Stimulated activated naive CD4-positive, alpha-beta T cell (primary cell): Measurements from ENCODE around the gene NRXN3.

Experiments
- DNase-seq, 6 experiments: peaks; one replicate each; lab custom pipeline; 2025; lab: John Stamatoyannopoulos, UW

Gene NRXN3

DNA sequence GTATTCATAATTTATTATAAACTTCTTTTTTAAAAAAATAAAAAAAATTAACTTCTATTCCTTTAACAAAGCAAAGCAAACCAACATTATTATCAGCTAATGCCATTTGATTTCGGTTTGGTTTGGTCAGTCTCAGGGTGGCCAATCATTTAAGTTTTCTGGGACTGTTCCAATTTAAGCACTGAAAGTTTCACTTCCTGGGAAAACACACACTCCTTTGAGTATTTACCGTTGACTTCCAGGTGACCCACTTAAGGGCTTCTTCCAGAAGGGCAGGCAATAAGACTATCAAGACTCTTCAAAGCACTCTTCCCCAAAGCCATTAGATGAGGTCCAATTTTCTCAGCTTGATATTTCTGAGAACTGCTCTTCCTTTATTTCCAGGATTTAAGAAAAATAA is 1187.1 kb downstream of the NRXN3 start:
- no peak for DNase-seq

DNA sequence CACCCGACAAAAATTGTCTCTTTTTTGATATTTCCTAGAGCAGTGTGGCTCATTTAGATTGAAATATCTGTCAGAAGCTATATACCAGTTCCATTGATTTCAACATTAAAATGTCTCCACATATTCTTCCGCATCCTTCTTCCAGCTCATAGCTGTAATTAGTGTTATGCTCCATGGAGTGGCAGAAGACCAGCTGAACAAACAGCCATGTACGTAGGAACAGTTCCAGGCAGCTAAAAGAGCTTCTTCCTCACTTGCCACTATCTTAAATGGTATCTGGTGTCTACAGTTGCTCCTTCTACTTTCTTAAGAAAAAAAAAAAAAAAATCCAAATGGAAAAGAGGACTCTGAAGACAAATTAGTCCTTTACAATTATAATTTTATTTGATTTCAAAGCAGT is 1193.1 kb downstream of the NRXN3 start:
- DNase-seq, result no peak

DNA sequence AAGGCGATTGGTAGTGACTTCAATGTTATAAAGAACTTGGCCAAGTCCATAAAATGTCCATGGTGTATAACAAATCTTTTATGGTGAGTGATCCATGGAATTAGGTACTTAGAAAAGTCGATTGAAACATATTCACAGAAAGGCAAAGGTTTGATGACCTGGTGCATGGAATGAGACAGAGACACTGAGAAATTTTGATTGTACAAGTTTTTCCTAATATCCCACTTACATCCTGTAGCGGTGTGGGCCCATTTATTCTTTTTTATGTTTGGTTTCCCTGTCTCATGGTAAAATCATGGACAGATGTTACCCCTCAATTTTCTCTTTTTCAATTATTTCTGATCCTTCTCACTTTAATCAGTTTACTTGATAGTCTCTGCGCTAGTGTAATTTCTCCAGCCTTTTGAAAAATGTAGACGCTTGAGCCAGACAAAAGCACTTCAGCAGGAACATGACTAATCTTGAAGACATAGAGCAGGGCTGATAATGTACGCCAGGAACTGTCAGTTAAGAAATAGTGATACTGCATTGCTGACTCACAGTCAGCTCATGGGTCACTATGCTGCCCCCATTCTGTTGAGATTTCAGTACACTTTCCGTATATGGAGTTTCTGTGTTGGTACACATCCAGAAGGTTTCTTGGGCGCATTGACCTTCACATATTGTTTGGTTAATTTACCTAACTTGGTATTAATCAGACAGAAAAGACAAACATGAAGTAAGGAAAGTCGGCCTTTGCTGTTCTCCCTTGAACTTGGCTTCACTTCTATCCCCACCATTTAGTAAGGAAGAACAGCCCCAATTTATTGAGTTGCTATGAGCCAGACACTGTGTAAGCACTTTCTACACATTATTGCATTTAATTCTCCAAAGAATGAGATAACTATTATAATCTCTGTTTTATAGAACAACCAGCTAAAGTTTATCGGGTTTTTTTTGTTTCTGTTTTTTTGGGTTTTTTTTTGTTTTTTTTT is 1199.5 kb downstream of the NRXN3 start:
- no peak for DNase-seq

DNA sequence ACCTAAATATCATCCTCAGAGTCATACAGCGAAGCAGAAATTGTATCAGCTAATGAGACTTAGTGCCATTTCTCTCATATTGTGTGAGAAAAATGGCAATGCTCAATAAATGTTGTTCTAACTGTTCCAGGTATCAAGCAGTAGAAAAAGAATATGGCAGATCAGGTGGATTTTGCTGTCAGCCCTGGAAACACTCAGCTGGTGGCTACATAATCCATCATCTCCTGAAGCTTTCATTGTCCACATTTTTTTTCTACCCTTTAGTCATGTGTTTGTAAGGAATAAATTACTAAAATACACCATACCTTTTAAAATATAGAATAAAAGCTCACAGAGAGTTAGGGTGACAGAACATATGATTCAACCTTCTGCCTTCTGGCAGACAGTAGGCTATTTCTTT is 1200.8 kb downstream of the NRXN3 start:
- DNase-seq, result no peak

DNA sequence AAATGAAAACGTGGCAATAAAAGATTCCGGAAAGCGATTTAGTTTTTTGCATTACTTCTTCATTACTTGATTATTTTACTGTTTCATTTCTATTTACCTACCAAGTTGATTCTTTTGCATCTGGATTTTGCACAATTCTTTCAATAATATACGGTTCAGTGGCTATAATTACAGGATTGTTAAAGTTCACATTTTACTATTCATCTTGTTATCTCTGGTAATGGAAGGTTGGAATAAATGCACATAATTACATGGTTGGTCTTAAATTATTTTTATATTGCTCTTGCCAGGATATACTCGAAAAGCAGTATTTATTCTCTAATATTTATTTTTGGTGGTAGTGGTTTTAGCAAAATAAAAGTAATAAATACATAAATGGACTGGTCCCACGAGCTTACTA is 1203.3 kb downstream of the NRXN3 start:
- DNase-seq, result no peak

DNA sequence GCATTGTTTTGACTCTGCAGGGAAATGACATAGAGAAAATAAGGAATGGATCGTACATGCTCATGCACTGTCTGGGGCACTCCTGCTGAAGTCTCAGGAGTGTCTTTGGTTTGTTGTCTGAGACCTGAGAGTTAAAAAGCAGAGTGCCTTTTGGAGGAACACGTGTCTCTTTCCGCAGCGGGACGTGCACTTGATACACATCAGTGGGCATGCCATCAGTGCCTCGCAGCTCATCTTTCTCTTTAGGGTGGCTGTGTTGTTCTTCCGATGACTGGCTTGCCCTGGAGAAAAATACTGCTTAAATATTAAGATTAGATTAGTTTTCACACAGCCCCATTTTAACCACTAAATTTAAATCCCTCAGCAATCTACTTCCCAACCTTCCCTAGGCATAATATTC is 1205.2 kb downstream of the NRXN3 start:
- no peak for DNase-seq

DNA sequence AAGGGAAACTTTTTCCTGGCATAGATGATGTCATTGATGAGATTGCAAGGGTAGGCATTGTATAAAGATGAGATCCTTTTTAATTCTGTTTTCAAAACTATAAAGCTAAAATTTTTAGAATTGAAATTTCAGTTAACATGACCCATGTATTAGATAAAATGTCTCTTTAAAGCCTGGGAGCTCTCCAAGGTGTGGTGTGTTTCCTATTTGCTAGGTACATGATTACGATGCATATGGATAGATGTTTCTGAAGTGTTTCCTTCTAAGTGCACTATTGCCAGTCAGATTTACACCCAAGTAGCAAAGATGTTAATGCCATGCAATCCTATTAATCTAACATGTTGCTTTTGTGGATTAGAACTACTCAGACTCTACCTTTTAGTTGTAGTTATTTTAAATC is 1206.4 kb downstream of the NRXN3 start:
- no peak for DNase-seq

DNA sequence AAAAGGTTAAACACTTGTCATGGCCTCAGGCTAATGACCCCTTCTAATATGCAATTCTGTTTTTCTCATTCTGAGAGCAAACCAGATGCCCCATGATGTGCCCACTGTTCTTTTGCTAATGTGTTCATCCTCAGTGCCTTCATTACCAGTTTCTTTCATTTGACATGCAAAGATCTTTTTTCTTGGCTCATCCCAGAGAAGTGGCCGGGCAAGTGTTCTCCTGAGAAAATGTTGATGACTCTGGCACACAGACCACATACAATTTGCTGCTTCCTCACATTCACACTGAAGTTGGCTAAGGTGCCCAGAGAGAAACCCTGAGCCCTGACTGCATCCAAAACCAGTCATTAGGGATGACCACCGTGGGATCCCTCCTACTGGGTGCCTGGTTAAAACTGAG is 1207.8 kb downstream of the NRXN3 start:
- no peak for DNase-seq

DNA sequence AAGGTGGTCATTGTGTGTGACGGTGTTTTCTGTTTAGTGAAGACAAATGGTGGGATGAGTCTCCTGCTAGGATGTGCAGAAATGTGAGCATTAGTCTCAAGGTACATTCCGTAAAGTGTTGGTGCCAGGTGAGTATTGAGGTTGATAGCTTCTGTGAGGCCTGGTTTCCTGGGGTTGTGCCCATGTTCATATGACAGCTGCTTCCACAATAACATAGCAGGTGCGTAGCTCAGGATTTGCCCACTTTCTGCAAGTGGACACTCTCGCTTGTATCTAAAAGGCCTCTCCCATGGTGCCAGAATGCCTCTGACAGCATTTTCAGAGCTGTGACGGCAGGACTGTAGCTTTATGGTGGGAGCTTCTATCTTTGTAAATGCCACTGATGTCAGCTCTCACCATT is 1209.1 kb downstream of the NRXN3 start:
- no peak for DNase-seq

DNA sequence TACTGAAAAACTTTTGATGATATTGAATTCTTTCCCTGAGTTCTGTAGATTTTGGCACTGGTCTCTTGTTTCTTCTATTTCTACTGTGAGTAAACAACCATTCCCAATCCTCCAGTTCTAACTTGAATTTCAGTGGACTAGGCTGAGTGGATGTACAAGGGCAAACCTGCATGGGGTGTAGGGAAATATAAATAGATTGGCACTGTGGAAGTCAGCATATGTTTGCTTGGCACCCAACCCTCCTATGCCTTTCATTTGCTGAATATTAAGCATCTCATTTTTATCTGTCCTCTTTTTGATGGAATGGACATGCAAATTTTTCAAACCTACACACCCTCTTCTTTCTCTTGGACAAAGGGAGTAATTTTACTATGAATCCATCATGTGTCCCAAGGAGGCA is 1212.9 kb downstream of the NRXN3 start:
- DNase-seq, result no peak

DNA sequence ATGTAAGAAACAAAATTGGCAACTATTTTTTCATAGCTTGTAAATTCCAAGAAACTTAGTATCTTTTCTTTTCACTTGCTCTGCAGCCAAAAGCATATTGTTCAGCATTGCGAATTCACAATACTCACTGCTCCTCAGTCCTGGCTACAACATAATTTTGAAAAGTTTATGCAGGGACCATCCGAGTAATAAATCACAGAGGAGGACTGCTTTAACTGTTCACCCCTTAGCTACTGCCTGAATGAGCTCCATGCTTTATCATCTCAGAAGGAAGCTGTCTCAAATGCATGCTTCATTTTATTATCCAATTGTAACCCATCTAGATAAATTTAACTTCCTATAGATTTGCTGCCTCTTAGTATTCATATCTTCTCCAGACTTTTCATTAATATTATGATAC is 1213.3 kb downstream of the NRXN3 start:
- no peak for DNase-seq

DNA sequence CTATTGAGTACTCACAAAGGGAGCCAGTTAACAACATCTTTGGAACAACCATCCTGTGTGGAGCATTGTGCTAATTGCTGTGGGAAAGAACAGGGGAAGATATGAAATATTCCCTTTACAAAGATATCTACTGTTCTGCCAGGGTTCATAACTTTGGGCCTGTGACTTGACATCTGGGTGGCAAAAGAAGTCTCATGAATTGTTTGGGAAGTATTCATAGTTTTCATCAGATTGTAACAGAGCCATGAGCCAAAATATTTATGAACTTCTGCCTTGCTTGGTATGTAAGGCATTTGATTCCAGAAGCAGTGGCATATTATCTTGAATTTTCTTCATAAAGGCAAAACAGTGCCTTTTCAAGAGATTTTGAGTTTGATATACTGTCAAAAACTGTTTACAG is 1224.9 kb downstream of the NRXN3 start:
- DNase-seq, result no peak

DNA sequence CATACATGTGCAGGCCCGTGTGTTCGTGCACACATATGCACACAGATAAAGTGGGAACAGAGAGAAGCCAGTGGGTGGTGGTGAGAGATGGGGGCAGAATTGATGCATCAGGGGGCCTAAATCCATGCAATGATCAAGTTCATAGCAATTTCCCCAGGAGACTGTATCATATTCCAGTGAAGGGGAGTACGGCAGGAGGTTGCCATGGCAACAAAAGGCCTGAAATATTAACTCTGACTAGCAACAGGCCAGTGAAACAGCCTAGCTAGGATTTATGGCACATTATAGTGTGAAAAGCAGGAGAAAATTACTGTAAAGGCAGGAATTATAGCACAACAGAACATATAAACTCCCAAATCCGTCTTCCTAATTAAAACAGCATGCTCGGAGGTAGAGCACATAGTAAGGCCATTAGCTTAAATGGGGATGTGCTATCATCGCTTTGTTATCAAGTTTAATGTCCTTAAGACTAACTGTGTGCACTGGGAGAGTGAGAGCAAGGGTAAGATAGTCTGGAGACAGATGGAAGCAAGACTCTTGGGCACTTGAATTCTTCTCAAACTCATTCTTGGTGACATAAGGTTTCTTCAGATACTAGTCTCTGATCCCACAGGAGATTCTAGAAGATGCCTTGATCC is 1234.8 kb downstream of the NRXN3 start:
- no peak for DNase-seq

DNA sequence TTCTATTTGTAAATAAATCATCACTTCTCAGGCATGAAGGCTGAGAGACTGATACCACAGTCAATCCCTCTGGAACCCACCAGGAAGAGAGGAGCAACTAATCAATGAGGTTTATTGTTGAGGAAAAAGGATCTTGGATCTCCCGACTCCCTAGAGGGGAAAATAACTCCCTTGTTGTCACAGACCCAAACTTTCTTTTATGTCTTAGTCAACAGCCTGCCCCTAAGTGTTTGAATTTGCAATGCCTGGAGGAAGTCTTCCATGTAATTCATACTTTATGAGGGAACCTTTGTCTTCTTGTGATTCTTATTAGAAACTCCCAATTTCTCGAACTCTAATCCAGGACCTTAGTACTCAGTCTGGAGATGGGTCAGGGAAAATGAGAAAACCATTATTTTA is 1235.3 kb downstream of the NRXN3 start:
- DNase-seq, result no peak

DNA sequence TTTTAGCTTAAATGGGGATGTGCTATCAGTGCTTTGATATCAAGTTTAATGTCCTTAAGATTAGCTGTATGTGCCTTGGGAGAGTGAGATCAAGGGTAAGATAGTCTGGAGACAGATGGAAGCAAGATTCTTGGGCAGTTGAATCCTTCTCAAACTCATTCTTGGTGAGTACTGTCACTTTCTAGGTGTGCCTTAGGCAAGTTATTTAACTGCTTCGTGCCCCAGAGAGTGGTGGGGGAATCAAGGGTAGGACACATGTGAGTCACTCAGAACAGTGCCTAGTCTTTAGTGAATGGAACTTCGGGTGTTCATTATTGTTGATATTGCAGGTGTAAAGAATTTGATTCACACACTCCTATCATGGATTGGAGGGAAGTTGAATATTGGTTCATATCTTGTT is 1237.4 kb downstream of the NRXN3 start:
- DNase-seq, result no peak

DNA sequence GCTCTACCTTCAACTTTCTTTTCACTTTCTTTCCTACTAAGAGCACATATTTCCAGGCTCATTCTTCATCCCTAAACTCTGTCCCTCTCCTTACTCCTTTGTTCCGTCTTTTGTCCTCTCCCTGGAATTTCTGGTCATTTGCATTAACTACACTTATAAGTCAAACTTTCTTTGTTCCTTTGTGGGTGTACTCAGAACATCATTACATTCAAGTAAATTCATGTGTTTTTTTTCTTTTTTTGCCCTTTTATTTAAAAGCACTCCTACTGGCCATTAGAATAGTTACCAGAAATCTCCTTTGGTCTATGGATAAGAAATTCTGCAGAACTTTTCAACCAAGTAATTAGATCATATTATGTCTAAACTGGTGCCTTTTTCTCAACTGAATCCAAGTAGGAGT is 1238.5 kb downstream of the NRXN3 start:
- no peak for DNase-seq

DNA sequence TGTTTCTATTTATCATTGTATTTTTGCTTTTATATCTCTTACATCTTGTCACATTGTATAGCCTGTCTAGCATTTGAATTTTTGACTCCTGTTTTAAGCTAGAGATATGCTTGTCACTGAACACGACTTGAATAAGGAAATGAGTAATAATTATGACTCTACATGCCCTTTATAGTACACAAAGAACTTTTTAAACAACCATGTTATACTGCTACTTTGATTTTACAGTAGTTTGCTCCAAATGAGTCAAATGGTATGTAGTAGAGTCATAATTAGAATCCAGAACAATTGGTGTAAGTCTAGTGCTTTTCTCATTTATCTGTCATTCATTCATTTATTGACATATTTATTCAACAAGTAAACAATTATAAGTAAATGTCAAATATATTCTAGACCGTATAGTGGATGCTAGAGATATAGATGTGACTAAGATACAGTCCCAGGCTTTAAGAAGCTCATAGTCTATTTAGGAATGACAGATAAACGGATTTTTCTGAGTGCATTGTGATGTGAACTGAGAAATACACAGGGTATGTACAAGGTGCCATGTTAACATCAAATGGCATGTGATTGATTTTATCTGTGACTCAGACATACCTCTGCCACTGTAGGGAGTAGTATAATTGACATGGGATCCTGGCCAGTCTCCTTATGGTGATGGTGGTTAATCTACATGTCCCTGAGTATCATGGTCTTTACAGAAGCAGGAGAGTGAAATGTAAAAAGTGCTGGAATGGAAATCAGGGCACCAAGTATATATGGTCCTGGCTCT is 1241.4 kb downstream of the NRXN3 start:
- no peak for DNase-seq

DNA sequence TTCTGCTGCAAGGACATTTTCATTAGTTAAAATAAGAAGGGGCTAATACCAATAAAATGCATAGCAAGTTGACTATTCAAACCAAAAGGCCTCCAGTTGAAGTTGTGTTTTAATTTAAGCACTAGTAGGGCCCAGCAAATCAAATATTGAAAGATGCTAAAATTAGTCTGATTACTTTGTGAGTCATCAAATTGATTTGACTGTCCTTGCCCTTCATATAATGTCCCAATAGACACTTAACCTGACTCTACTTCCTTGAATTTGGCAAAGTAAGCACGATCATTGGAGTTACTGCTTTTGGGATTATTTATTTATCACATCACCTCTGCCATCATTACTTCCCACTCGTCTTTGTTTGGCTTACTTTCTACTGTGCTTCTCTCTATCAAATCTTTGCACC is 1242.6 kb downstream of the NRXN3 start:
- no peak for DNase-seq

DNA sequence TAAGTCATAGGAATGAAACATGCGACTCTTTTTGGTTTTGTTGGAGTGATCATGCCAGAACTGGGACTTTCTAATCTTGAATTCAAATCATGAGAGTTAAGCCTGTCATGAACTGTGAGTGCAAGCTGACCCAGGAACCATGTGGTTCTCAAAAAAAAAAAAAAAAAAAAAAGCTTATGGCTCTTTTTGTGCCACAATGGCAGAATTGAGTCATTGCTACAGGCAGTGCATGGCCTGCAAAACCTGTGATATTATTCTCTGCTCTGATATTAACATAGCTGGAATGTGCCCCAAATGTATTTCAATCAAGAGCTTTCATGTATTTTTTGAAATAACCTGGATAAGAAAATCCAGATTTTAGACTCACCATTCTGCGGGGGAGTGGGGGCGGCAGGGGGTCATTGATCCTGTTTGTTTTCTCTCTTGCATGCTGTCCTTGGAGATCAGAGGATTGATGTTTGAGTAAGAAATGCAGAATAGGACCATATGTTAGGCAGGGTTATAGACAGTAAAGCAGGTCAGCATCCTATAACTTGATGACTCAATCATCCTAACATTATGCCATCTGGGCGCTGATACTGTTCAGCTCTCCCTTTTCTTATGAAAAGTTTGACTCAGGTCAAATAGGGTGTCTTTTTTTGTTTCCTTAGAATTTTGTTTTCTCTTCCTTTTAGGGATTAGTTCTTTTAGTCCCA is 1243.7 kb downstream of the NRXN3 start:
- DNase-seq, result no peak

DNA sequence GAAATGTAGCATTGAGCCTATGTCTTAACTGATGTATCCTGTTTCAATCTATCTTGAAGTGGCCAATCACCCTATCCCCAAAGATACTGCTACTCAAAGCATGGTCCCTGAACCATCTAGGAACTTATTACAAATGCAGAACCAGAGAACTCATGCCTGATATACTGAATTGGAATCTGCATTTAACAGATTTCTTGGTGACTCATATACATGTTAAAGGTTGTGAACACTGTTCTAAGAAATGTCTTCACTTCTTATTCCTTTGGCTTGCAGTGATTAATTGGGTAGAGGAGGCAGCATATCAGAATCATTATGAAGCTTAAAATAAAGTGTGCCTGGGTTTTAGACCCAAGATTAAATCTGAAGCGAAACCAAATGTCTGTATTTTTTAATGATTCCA is 1245.6 kb downstream of the NRXN3 start:
- no peak for DNase-seq

DNA sequence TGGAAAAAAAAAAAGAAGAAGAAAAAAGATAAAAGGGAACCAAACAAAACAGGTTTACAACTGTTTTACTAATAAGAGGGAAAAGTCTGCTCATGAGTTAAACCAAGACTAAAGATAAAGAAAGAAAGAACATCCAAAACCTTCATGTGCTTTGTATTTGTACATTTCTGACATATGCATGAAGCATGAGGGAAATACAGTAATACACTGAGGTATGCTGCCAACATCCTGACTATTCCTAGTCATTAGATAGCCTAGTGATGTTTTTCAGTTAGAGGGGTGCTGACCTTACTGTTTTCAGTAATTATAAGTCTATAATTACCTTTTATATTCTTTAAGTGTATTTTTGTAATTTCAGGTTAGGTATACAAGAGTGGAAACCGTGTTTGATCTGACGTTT is 1247.8 kb downstream of the NRXN3 start:
- no peak for DNase-seq
